LoVo (cell line): ENCODE results near the gene PDILT.
"Not testable (repeated sequence)": the region's sequence is repeated elsewhere in the genome, so short reads cannot be mapped to it uniquely, and the experiment has no call there.

ENCODE experiments used
- DNase-seq: peaks from one replicate; pipeline ENCODE4 v3.0.0-alpha.2; 2016; ENCODE audit warnings: low spot score

Gene PDILT

GRCh38 chr16:20321671-20322070 lies 82.9 kb downstream of the PDILT start:
- no peak for DNase-seq

DNA sequence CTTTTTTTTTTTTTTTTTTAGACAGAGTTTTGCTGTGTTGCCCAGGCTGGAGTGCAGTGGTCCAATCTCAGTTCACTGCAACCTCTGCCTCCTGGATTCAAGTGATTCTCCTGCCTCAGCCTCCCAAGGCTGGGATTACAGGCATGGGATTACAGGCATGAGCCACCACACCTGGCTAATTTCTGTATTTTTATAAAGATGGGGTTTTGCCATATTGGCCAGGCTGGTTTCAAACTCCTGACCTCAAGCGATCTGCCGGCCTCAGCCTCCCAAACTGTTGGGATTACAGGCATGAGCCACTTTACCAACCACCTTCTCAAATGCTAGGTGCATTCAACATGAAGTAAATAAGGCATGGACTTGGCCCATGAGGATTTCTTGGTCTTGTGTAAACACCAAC lies 83.5 kb downstream of the PDILT start:
- DNase-seq, result not testable (repeated sequence)

- DNase-seq, result no peak
Observed at GRCh38 chr16:20320592-20320991, 83.9 kb downstream of the PDILT start.

- DNase-seq, result no peak
Observed at GRCh38 chr16:20320178-20320577, 84.4 kb downstream of the PDILT start.

DNA sequence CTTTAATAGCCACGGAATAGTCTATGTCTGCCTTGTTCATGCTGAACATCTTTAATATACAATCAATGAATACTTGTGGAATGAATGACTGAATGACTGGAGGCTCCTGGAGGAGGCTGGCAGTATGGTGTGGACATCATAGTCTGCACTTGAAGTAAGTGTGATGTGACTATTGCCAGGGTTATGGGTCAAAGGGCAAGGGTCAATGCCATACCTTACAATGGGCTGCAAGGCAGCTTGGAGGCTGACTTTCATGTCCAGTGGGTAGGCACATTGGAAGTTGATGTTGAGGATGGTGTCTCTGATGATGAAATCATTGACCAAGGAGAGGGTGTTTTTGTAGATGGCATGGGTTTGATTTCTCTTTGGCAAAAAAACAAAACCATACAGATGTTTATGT lies 85.1 kb downstream of the PDILT start:
- DNase-seq, result no peak

- DNase-seq, result no peak
Observed at GRCh38 chr16:20318437-20318836, 86.1 kb downstream of the PDILT start.

- DNase-seq, result no peak
Observed at GRCh38 chr16:20318006-20318405, 86.5 kb downstream of the PDILT start.

GRCh38 chr16:20317117-20317516 lies 87.4 kb downstream of the PDILT start:
- DNase-seq, result no peak

- DNase-seq, result no peak
Observed at GRCh38 chr16:20316715-20317114, 87.8 kb downstream of the PDILT start.

DNA sequence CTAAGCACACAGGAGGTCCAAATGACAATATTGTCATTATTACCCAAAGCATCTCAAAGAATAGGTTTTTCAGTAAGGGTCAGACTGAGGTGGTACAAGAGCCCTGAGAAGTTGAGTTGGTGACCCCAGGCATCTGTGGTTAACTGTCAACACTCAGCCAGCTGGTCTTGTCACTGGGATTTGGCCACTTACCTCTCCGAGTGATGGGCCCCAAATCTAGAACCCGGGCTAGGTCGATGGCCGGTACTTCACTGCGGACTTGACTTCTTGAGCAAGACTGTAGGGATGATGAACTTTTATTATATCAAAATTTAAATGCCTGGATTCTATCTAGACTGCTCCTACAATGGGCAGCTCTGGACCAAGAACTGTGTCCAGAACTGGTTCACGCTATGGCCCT lies 88.8 kb downstream of the PDILT start:
- no peak for DNase-seq

DNA sequence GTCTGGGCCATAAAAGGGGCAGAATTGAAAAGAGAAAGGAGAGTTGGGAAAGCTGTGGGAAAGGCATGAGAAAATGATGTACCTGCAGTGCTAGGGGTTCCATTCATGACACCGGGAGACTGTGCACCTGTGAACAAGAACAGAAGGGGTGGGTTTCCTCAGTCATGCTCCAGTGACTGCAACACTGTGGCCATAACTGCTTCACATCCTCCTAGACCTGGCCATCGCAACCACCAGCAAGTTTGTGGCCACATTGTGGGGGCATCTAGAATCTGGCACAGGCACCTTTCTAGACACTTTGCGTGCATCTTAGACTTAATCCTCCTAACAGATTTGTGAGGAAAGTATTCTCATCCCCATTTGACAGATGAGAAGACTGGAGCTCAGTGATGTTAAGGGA lies 90.0 kb downstream of the PDILT start:
- no peak for DNase-seq

GRCh38 chr16:20313741-20314140 lies 90.8 kb downstream of the PDILT start:
- no peak for DNase-seq

DNA sequence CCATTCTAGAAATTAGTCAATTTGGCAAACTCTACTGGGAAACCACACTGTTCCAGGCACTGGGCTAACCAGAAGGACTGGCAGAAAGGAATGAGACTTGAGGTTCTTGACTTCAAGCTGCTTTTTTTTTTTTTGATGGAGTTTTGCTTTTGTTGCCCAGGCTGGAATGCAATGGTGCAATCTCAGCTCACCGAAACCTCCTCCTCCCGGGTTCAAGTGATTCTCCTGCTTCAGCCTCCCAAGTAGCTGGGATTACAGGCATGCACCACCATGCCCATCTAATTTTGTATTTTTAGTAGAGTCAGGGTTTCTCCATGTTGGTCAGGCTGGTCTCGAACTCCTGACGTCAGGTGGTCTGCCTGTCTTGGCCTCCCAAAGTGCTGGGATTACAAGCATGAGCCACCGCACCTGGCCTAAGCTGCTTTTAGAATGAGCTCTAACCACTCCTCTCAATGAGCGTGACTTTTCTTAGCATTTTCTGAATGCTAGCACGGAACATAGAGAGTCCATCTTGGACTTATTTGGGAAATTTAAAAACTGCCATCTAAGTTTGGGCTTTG lies 91.9 kb downstream of the PDILT start:
- DNase-seq, result not testable (repeated sequence)

DNA sequence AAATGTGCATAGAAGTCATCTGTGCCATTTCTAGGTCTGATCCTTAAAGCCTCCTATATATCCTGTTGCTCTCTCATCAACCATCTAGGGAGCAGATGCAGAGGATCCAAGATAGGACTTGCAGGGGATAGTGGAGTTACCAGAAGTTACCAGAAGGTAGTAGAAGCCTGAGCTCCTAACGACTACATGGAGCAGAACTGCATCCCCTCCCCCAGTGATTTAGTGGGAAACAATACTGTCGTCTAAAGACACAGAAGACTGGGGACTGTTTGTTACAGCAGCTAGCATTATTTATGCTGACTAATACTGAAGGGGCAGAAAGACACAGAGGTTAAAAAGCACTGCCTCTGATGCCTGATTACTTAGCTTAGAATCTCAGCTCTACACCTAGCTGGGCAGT lies 93.0 kb downstream of the PDILT start:
- no peak for DNase-seq

DNA sequence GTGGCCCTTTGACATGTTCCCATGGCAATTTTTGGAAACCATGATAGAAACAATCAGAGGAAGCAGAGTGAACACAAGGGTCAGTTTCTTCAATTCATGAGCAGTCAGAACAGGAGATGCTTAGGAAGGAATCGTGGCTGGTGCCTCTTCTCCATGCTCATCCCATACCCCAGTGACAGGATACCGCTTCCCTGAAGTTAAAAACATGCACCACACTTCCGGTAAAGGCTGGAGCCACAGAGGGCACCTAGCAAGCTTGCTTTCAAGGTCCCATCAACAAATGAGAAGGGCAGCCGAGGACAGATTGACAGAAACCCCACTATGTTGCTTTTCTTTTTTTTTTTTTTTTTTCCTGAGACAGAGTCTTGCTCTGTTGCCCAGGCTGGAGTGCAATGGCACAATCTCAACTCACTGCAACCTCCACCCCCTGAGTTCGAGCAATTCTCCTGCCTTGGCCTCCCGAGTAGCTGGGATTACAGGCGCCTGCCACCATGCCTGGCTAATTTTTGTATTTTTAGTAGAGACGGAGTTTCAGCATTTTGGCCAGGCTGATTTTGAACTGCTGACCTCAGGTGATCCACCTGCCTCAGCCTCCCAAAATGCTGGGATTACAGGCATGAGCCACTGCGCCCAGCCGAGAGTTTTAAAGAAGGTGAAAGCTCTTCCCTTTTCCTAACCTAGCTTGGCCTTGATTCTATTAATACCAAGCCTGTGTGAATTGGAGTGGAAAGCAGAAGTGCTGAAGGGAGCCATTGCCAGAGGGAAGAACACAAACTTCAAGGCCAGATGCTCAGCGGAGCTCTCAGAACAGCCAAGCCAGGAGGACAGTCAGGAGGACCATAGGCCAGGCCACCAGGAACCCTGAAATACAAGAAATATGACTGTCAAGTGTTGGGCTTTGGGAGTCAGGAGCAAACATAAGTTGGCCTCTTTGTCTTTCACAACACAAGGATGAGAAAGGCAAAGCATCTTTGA lies 93.8 kb downstream of the PDILT start:
- no peak for DNase-seq

GRCh38 chr16:20309786-20310185 lies 94.8 kb downstream of the PDILT start:
- no peak for DNase-seq
